Measurements from ENCODE around the gene ABCG1. TPM values are rescaled to one million over a fixed set of nuclear protein-coding genes. Genes with fewer than 3 reads are reported as not detected.

The ABCG1 gene
- total and polyA plus RNA-seq, 4 donors = 1.6 to 9.7 (median 5.3) TPM

GRCh38 chr21:42256316-42256715 is 37.4 kb downstream of the ABCG1 start:
- H3K9ac ChIP-seq (ENCODE audit: low read depth in 1 of 2, low read length in 2 of 2) = no peak overlapping the region
- no peaks in the 10 kb centered on the region for H3K27me3 ChIP-seq (ENCODE audit: control insufficient read depth in 4 of 4, insufficient read depth in 4 of 4, low read length in 3 of 4)
- no peak for DNase-seq (ENCODE audit: low spot score)
- H3K36me3 ChIP-seq (ENCODE audit: control insufficient read depth in 4 of 4, insufficient read depth in 3 of 4, low read depth in 1 of 4, low read length in 3 of 4) = no peaks in the 10 kb centered on the region
- H3K4me3 ChIP-seq (ENCODE audit: low read depth in 1 of 3, low read length in 3 of 3) = no peak overlapping the region
- WGBS = 98% methylated on average over 4 of the region's 4 CpGs
- no peak overlapping the region for H3K27ac ChIP-seq (ENCODE audit: low read depth in 1 of 2, low read length in 2 of 2)
- no peaks in the 10 kb centered on the region for H3K9me3 ChIP-seq (ENCODE audit: control insufficient read depth in 4 of 4, low read length in 3 of 4)
- no peak for TF ChIP-seq SP1 (IDR thresholded peaks at IDR 0.05)
- no peak for TF ChIP-seq MAX (IDR thresholded peaks at IDR 0.05)
- TF ChIP-seq FOXA2 (IDR thresholded peaks at IDR 0.05) = no peak
- TF ChIP-seq RXRA (IDR thresholded peaks at IDR 0.05) = no peak
- no peak for TF ChIP-seq EGR1 (IDR thresholded peaks at IDR 0.05; ENCODE audit: low read depth in 2 of 2)
- no peak for TF ChIP-seq CTCF (IDR thresholded peaks at IDR 0.05; ENCODE audit: low read depth, low read length, missing input control)
- TF ChIP-seq FOXA1 (IDR thresholded peaks at IDR 0.05) = no peak
- no peak for TF ChIP-seq NR2F2 (IDR thresholded peaks at IDR 0.05)
- no peak for TF ChIP-seq YY1 (IDR thresholded peaks at IDR 0.05)
- TF ChIP-seq JUND (IDR thresholded peaks at IDR 0.05) = no peak
- TF ChIP-seq TAF1 (conservative IDR thresholded peaks at IDR 0.05) = no peak
- TF ChIP-seq REST (IDR thresholded peaks at IDR 0.05) = no peak
- no peak for TF ChIP-seq GABPA (IDR thresholded peaks at IDR 0.05 in 1 of 2, conservative IDR thresholded peaks at IDR 0.05 in 1 of 2)
- no peak for TF ChIP-seq HNF4G (IDR thresholded peaks at IDR 0.05)
- peaks cover 0 to 4% (median 0%) of the 10 kb centered on the region in 4 donors for H3K4me1 ChIP-seq (ENCODE audit: control insufficient read depth in 4 of 4, insufficient read depth in 4 of 4, low read length in 3 of 4)

- 84% methylated on average over 12 of the region's 12 CpGs for WGBS
- H3K4me1 ChIP-seq (ENCODE audit: control insufficient read depth in 4 of 4, insufficient read depth in 4 of 4, low read length in 3 of 4) = peaks cover 0 to 4% (median 0%) of the 10 kb centered on the region in 4 donors
Measured at GRCh38 chr21:42257091-42257765, 38.3 kb downstream of the ABCG1 start.

More at GRCh38 chr21:42257091-42257765, 38.3 kb downstream of the ABCG1 start:
- no peak for DNase-seq (ENCODE audit: low spot score)
- Histone ChIP-seq H3K4me3 (ENCODE audit: low read depth in 1 of 3, low read length in 3 of 3) (no peak overlapping the region), H3K9me3 (ENCODE audit: control insufficient read depth in 4 of 4, low read length in 3 of 4) (no peaks in the 10 kb centered on the region), H3K27ac (ENCODE audit: low read depth in 1 of 2, low read length in 2 of 2) (no peak overlapping the region), H3K27me3 (ENCODE audit: control insufficient read depth in 4 of 4, insufficient read depth in 4 of 4, low read length in 3 of 4) (no peaks in the 10 kb centered on the region), H3K9ac (ENCODE audit: low read depth in 1 of 2, low read length in 2 of 2) (no peak overlapping the region), H3K36me3 (ENCODE audit: control insufficient read depth in 4 of 4, insufficient read depth in 3 of 4, low read depth in 1 of 4, low read length in 3 of 4) (no peaks in the 10 kb centered on the region)
- TF ChIP-seq FOXA1 (IDR thresholded peaks at IDR 0.05) (no peak), TAF1 (conservative IDR thresholded peaks at IDR 0.05) (no peak), CTCF (IDR thresholded peaks at IDR 0.05; ENCODE audit: low read depth, low read length, missing input control) (no peak), MAX (IDR thresholded peaks at IDR 0.05) (no peak), EGR1 (IDR thresholded peaks at IDR 0.05; ENCODE audit: low read depth in 2 of 2) (no peak), REST (IDR thresholded peaks at IDR 0.05) (no peak), JUND (IDR thresholded peaks at IDR 0.05) (no peak), YY1 (IDR thresholded peaks at IDR 0.05) (no peak), RXRA (IDR thresholded peaks at IDR 0.05) (no peak), FOXA2 (IDR thresholded peaks at IDR 0.05) (no peak), GABPA (IDR thresholded peaks at IDR 0.05 in 1 of 2, conservative IDR thresholded peaks at IDR 0.05 in 1 of 2) (no peak), RAD21 (IDR thresholded peaks at IDR 0.05) (no peak)

Data from liver (tissue), 9 donors.